HepG2 (cell line): ENCODE data around the gene PPA2. TPM values are rescaled to one million over a fixed set of nuclear protein-coding genes. Genes with fewer than 3 reads are reported as not detected.
A peak's percentile ranks its signal among the peaks of the same experiment; 100 is the strongest.

ENCODE experiments used
- FOSL2 ChIP-seq: sonication (generic); formaldehyde crosslinking; IDR thresholded peaks from 2 replicates; pipeline ENCODE4 v1.4.0; 2020; ENCODE audit warnings: missing genetic modification reagents
- FOXK1 ChIP-seq: sonication (generic); formaldehyde crosslinking; IDR thresholded peaks from 2 replicates; pipeline ENCODE4 v1.4.0; 2020; ENCODE audit warnings: low read depth, missing genetic modification reagents, borderline replicate concordance
- SMAD3 ChIP-seq: sonication (generic); formaldehyde crosslinking; IDR thresholded peaks from 2 replicates; pipeline ENCODE4 v1.4.0; 2020; ENCODE audit warnings: missing genetic modification reagents
- SMARCC2 ChIP-seq: fragments of 450-650 bp; IDR thresholded peaks from 2 replicates; pipeline ENCODE4 v1.6.1; 2017; ENCODE audit warnings: antibody characterized with exemption, mild to moderate bottlenecking
- ZNF292 ChIP-seq: sonication (generic); formaldehyde crosslinking; IDR thresholded peaks from 2 replicates; pipeline ENCODE4 v1.8.1; 2022; ENCODE audit warnings: mild to moderate bottlenecking, low read depth, missing genetic modification reagents, borderline replicate concordance
- polyA plus RNA-seq, 8 experiments: library from polyadenylated mRNA; depleted of rRNA in 3 of 8; stranded (reverse) in 7 of 8; unstranded in 1 of 8; fragments of >200 nt; fragmentation: Illumina TruSeq in 4 of 8; extraction: Trizol in 4 of 8; gene quantifications; 2 replicates each; pipeline versions ENCODE4 v1.2.1 to v1.2.3, GENCODE V29; 2011 to 2016; ENCODE audit warnings: low read depth in 4 of 8, missing spikeins in 1 of 8, mixed read lengths in 1 of 8; ENCODE audit not compliant: insufficient read depth in 1 of 8
- total RNA-seq, 5 experiments: library from RNA; depleted of rRNA; stranded (reverse); fragments of >200 nt; fragmentation: Illumina TruSeq; extraction: Trizol; gene quantifications; 2 replicates each; pipeline ENCODE4 v1.2.3, GENCODE V29; 2016; ENCODE audit warnings: low read depth in 1 of 5
- TF ChIP-seq, protein P1 (sequence below): sonication (generic); formaldehyde crosslinking; IDR thresholded peaks from 2 replicates; pipeline ENCODE4 v1.5.0; 2020; ENCODE audit warnings: mild to moderate bottlenecking, missing genetic modification reagents, borderline replicate concordance
- TF ChIP-seq, protein P2 (sequence below): IDR thresholded peaks from 2 replicates; pipeline ENCODE4 v1.6.1; 2016; ENCODE audit warnings: control low read depth
- TF ChIP-seq, protein P3 (sequence below): sonication (generic); formaldehyde crosslinking; IDR thresholded peaks from 2 replicates; pipeline ENCODE4 v1.5.1; 2020; ENCODE audit warnings: mild to moderate bottlenecking, missing genetic modification reagents
- TF ChIP-seq, protein P4 (sequence below): sonication (generic); formaldehyde crosslinking; IDR thresholded peaks from 2 replicates; pipeline ENCODE4 v1.4.0; 2020; ENCODE audit warnings: missing genetic modification reagents
- TF ChIP-seq, protein P5 (sequence below): sonication (generic); formaldehyde crosslinking; IDR thresholded peaks from 2 replicates; pipeline ENCODE4 v1.8.0; 2022; ENCODE audit warnings: low read depth, missing genetic modification reagents

PPA2 gene
- total and polyA plus RNA-seq, 2 of the 13 experiments (the other 11 are each of a cell fraction or from before 2014, with no cell fraction given) = 44.2 to 70.6 TPM

DNA sequence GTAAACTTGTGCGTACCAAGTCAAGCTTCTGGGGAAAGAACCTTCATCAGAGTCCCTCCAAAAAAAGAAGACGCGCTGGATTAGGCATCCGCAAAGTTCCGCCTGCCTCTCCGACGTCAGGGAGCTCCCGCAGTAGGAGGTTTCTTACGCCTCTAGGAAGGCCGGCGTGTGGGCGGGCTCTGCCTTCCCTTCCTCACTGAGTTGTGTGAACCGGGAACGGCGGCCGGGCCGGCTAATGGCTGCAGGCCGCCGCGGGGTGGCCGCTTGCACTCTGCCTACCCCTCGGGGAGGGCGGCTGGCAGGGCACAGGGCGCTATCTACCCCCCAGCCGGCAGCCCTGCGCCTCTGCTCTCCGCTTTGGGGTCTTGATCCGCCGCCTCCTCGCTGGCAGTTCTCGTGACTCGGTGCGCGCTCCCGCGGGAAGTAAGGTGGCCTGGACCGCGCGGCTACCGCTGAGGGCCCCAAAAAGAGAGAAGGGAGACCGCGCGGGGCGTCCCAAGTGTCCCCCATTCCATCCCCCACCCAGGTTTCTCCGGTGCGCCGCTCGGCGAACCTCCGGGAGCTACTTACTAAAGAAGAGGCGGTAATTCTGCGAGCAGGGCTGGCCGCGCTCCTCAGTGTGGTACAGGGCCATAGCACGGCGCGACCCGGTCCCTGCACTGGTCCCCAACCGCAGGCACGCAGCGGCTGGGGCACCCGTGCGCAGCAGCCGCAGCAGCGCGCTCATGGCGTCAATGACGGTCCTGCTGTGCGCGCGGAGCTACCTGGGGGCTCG lies at the start of gene PPA2 (continued):
- TF ChIP-seq SMARCC2 (no peak), FOXK1 (CRISPR knock-in tag) (no peak), FOSL2 (peak; percentile 1; the same call in 1 of the 2 replicates), ZNF292 (CRISPR knock-in tag) (peak; percentile 66; the same call in 1 of the 2 replicates), SMAD3 (CRISPR knock-in tag) (peak; percentile 29; the same call in 1 of the 2 replicates)
- TF ChIP-seq, protein P1, sequence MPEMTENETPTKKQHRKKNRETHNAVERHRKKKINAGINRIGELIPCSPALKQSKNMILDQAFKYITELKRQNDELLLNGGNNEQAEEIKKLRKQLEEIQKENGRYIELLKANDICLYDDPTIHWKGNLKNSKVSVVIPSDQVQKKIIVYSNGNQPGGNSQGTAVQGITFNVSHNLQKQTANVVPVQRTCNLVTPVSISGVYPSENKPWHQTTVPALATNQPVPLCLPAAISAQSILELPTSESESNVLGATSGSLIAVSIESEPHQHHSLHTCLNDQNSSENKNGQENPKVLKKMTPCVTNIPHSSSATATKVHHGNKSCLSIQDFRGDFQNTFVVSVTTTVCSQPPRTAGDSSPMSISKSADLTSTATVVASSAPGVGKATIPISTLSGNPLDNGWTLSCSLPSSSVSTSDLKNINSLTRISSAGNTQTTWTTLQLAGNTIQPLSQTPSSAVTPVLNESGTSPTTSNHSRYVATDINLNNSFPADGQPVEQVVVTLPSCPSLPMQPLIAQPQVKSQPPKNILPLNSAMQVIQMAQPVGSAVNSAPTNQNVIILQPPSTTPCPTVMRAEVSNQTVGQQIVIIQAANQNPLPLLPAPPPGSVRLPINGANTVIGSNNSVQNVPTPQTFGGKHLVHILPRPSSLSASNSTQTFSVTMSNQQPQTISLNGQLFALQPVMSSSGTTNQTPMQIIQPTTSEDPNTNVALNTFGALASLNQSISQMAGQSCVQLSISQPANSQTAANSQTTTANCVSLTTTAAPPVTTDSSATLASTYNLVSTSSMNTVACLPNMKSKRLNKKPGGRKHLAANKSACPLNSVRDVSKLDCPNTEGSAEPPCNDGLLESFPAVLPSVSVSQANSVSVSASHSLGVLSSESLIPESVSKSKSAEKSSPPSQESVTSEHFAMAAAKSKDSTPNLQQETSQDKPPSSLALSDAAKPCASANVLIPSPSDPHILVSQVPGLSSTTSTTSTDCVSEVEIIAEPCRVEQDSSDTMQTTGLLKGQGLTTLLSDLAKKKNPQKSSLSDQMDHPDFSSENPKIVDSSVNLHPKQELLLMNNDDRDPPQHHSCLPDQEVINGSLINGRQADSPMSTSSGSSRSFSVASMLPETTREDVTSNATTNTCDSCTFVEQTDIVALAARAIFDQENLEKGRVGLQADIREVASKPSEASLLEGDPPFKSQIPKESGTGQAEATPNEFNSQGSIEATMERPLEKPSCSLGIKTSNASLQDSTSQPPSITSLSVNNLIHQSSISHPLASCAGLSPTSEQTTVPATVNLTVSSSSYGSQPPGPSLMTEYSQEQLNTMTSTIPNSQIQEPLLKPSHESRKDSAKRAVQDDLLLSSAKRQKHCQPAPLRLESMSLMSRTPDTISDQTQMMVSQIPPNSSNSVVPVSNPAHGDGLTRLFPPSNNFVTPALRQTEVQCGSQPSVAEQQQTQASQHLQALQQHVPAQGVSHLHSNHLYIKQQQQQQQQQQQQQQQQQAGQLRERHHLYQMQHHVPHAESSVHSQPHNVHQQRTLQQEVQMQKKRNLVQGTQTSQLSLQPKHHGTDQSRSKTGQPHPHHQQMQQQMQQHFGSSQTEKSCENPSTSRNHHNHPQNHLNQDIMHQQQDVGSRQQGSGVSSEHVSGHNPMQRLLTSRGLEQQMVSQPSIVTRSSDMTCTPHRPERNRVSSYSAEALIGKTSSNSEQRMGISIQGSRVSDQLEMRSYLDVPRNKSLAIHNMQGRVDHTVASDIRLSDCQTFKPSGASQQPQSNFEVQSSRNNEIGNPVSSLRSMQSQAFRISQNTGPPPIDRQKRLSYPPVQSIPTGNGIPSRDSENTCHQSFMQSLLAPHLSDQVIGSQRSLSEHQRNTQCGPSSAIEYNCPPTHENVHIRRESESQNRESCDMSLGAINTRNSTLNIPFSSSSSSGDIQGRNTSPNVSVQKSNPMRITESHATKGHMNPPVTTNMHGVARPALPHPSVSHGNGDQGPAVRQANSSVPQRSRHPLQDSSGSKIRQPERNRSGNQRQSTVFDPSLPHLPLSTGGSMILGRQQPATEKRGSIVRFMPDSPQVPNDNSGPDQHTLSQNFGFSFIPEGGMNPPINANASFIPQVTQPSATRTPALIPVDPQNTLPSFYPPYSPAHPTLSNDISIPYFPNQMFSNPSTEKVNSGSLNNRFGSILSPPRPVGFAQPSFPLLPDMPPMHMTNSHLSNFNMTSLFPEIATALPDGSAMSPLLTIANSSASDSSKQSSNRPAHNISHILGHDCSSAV (CRISPR knock-in tag) = no peak
- TF ChIP-seq, protein P2, sequence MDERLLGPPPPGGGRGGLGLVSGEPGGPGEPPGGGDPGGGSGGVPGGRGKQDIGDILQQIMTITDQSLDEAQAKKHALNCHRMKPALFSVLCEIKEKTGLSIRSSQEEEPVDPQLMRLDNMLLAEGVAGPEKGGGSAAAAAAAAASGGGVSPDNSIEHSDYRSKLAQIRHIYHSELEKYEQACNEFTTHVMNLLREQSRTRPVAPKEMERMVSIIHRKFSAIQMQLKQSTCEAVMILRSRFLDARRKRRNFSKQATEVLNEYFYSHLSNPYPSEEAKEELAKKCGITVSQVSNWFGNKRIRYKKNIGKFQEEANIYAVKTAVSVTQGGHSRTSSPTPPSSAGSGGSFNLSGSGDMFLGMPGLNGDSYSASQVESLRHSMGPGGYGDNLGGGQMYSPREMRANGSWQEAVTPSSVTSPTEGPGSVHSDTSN = no peak
- TF ChIP-seq, protein P3, sequence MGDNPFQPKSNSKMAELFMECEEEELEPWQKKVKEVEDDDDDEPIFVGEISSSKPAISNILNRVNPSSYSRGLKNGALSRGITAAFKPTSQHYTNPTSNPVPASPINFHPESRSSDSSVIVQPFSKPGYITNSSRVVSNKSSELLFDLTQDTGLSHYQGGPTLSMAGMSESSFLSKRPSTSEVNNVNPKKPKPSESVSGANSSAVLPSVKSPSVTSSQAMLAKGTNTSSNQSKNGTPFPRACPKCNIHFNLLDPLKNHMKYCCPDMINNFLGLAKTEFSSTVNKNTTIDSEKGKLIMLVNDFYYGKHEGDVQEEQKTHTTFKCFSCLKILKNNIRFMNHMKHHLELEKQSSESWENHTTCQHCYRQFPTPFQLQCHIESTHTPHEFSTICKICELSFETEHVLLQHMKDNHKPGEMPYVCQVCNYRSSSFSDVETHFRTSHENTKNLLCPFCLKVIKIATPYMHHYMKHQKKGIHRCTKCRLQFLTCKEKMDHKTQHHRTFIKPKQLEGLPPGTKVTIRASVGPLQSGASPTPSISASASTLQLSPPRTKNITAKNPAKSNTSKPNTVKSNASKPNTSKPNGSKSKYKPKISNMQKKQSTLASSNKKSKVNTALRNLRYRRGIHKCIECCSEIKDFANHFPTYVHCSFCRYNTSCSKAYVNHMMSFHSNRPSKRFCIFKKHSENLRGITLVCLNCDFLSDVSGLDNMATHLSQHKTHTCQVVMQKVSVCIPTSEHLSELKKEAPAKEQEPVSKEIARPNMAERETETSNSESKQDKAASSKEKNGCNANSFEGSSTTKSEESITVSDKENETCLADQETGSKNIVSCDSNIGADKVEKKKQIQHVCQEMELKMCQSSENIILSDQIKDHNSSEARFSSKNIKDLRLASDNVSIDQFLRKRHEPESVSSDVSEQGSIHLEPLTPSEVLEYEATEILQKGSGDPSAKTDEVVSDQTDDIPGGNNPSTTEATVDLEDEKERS = 0 out of 2 replicates have a peak, but pooled peaks have one; percentile 25
- TF ChIP-seq, protein P4, sequence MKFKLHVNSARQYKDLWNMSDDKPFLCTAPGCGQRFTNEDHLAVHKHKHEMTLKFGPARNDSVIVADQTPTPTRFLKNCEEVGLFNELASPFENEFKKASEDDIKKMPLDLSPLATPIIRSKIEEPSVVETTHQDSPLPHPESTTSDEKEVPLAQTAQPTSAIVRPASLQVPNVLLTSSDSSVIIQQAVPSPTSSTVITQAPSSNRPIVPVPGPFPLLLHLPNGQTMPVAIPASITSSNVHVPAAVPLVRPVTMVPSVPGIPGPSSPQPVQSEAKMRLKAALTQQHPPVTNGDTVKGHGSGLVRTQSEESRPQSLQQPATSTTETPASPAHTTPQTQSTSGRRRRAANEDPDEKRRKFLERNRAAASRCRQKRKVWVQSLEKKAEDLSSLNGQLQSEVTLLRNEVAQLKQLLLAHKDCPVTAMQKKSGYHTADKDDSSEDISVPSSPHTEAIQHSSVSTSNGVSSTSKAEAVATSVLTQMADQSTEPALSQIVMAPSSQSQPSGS (CRISPR knock-in tag) = no peak; the same call in 1 of the 2 replicates
- TF ChIP-seq, protein P5, sequence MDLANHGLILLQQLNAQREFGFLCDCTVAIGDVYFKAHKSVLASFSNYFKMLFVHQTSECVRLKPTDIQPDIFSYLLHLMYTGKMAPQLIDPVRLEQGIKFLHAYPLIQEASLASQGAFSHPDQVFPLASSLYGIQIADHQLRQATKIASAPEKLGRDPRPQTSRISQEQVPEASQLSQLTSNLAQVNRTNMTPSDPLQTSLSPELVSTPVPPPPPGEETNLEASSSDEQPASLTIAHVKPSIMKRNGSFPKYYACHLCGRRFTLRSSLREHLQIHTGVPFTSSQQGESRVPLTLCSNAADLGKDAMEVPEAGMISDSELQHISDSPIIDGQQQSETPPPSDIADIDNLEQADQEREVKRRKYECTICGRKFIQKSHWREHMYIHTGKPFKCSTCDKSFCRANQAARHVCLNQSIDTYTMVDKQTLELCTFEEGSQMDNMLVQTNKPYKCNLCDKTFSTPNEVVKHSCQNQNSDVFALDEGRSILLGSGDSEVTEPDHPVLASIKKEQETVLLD (CRISPR knock-in tag) = peak; percentile 9; the same call in 1 of the 2 replicates
